ENCODE measurements around the gene GRM4. TPM values are rescaled to one million over a fixed set of nuclear protein-coding genes. Genes with fewer than 3 reads are reported as not detected.
"Not testable (repeated sequence)": the region's sequence is repeated elsewhere in the genome, so short reads cannot be mapped to it uniquely, and the experiment has no call there.

The GRM4 gene
- total RNA-seq, 2 donors from 2014 or later = 4.4 TPM; not detected in 1

DNA sequence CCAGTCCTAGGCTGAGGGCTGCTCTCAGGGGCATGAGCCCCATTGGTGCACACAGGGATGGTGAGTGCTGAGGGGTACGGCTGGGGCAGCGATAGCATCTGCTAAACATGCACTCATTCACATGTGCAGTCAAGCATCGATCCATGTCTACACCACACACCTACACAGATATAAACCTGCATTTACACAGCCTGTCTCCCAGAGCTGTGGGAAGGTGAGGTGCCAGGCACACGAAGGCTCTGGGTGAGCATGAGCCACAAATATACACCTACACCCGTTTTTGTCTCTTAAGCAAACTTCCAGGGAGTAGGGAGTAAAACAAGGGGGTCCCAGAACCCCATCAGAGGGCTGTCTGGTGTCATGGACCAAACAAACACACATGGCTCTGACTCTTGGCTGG is 99.3 kb downstream of the GRM4 start:
- intact Hi-C loops (cut with DNase I) = no loop called here
- Histone ChIP-seq H3K4me3 (no peak overlapping the region), H3K36me3 (no peaks in the 10 kb centered on the region), H3K27me3 (replicated peaks; ENCODE audit: insufficient read depth) (no peaks in the 10 kb centered on the region), H3K27ac (no peak overlapping the region), H3K4me1 (replicated peaks) (no peaks in the 10 kb centered on the region), H3K9me3 (no peaks in the 10 kb centered on the region)
- WGBS = 76% methylated on average over 5 of the region's 5 CpGs
- TF ChIP-seq CTCF (IDR thresholded peaks at IDR 0.05) (no peak), POLR2AphosphoS5 (IDR thresholded peaks at IDR 0.05) (no peak), POLR2A (IDR thresholded peaks at IDR 0.05) (no peak)
- no peak for DNase-seq (ENCODE audit: low spot score)

DNA sequence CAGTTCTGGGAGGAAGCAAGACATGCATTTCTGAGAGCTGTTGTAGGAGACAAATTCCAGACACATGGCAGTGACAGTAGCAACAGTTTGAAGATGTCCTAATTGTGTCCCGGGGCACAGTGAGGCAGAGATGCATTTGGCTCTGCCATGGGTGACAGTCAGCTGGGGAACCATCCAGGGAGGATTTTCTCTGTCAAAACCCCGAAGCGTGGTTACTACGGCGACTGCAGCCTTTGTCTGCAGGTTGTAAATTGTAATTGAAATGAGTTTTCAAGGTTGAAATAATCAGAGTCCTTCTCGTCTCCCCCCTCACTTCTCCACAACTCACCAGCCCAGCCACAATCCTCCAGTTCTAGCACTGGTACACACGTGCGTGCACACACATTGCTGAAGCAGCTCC is 100.1 kb downstream of the GRM4 start:
- intact Hi-C loops (cut with DNase I) = no loop called here
- no peaks in the 10 kb centered on the region for H3K27me3 ChIP-seq (replicated peaks; ENCODE audit: insufficient read depth)
- TF ChIP-seq CTCF (IDR thresholded peaks at IDR 0.05) (no peak), POLR2A (IDR thresholded peaks at IDR 0.05) (no peak), POLR2AphosphoS5 (IDR thresholded peaks at IDR 0.05) (no peak)

DNA sequence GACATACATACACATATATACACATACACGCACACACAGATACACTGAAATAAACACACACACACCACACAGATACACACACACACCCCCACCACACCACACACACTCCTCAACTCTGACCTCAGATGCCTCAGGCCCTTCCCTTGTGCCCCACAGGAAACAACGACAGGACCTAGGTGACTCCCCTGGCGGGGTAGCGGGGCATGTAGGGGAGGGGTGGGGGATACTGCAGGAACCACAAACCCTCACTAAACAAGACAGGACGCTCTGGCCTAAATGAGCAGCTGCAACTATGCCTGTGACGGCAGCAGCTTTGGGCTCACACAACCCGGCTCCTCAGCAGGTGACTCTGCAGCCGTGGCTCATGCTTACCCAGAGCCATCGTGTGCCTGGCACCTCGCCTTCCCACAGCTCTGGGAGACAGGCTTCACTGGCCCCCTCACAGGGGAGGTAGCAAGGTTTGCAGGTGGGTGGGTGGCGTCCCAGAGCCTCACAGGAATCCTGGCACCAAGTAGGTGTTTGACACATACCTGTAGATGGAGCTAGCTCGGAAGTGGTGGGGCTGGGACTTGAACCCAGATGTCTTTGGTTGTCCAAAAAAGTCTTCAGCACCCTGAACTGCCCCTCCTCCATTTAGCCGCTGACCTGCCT is 100.8 kb downstream of the GRM4 start:
- DNase-seq (ENCODE audit: low spot score) = no peak
- no peaks in the 10 kb centered on the region for H3K4me1 ChIP-seq (replicated peaks)
- H3K4me3 ChIP-seq = no peak overlapping the region
- intact Hi-C loops (cut with DNase I) = no loop called here
- no peak overlapping the region for H3K27ac ChIP-seq
- H3K36me3 ChIP-seq = no peaks in the 10 kb centered on the region
- no peaks in the 10 kb centered on the region for H3K27me3 ChIP-seq (replicated peaks; ENCODE audit: insufficient read depth)
- TF ChIP-seq CTCF (IDR thresholded peaks at IDR 0.05) = no peak
- no peak for TF ChIP-seq POLR2AphosphoS5 (IDR thresholded peaks at IDR 0.05)
- TF ChIP-seq POLR2A (IDR thresholded peaks at IDR 0.05) = no peak
- WGBS = 69% methylated on average over 13 of the region's 13 CpGs
- H3K9me3 ChIP-seq = no peaks in the 10 kb centered on the region

More for the DNA sequence above, 100.1 kb downstream of the GRM4 start:
- WGBS = 35% methylated on average over 8 of the region's 8 CpGs
- DNase-seq (ENCODE audit: low spot score) = no peak
- no peaks in the 10 kb centered on the region for H3K36me3 ChIP-seq
- H3K27ac ChIP-seq = no peak overlapping the region
- no peaks in the 10 kb centered on the region for H3K9me3 ChIP-seq
- no peaks in the 10 kb centered on the region for H3K4me1 ChIP-seq (replicated peaks)
- H3K4me3 ChIP-seq = no peak overlapping the region

GRCh38 chr6:34043359-34043758 is 102.5 kb downstream of the GRM4 start:
- WGBS = 93% methylated on average over 8 of the region's 8 CpGs
- TF ChIP-seq CTCF (IDR thresholded peaks at IDR 0.05) (no peak), POLR2A (IDR thresholded peaks at IDR 0.05) (no peak), POLR2AphosphoS5 (IDR thresholded peaks at IDR 0.05) (no peak)
- intact Hi-C loops (cut with DNase I) = no loop called here
- no peak for DNase-seq (ENCODE audit: low spot score)
- Histone ChIP-seq H3K9me3 (no peaks in the 10 kb centered on the region), H3K4me1 (replicated peaks) (no peaks in the 10 kb centered on the region), H3K36me3 (no peaks in the 10 kb centered on the region), H3K27me3 (replicated peaks; ENCODE audit: insufficient read depth) (no peaks in the 10 kb centered on the region), H3K4me3 (no peak overlapping the region), H3K27ac (no peak overlapping the region)

DNA sequence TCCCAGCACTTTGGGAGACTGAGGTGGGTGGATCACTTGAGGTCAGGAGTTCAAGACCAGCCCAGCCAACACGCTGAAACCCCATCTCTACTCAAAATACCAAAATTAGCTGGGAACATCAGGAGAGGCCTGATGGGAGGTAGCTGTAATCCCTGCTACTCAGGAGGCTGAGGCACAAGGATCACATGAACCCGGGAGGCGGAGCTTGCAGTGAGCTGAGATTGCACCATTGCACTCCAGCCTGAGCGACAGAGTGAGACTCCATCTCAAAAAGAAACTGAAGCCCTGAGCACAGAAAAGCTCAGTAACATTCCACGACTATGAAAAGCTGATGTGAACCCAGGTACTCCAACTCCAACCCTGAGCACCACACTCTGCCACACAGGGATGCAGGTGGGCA is 103.9 kb downstream of the GRM4 start:
- H3K27me3 ChIP-seq (replicated peaks; ENCODE audit: insufficient read depth); H3K9me3 ChIP-seq; H3K27ac ChIP-seq; H3K4me3 ChIP-seq; H3K36me3 ChIP-seq; DNase-seq (ENCODE audit: low spot score); H3K4me1 ChIP-seq (replicated peaks); intact Hi-C loops (cut with DNase I): not testable (repeated sequence)
- 88% methylated on average over 5 of the region's 5 CpGs for WGBS
